Small intestine (tissue), 7 donors: ENCODE results near the gene GRK2. TPM values are rescaled to one million over a fixed set of nuclear protein-coding genes. Genes with fewer than 3 reads are reported as not detected.

ENCODE experiments used
- DNase-seq, 2 donors: peaks; one replicate each; pipeline versions ENCODE4 v3.0.0 to v3.0.0-alpha.2; 2013
- FAIRE-seq: peaks from 2 replicates; lab custom pipeline; 2012; peaks lifted over from hg19 to GRCh38; lab: Jason Lieb, UNC
- H3K27ac ChIP-seq, 3 donors: one replicate each; pipeline ENCODE4 v1.5.1; 2013; ENCODE audit warnings: low read length in 2 of 3, mild to moderate bottlenecking in 2 of 3, control low read depth in 1 of 3, inconsistent platforms in 1 of 3, low read depth in 1 of 3, moderate library complexity in 1 of 3
- H3K27me3 ChIP-seq, 3 donors: one replicate each; pipeline ENCODE4 v1.6.1; 2013; ENCODE audit warnings: low read length in 3 of 3, inconsistent platforms in 1 of 3; ENCODE audit not compliant: control insufficient read depth in 3 of 3, insufficient read depth in 3 of 3
- H3K36me3 ChIP-seq, 3 donors: one replicate each; pipeline ENCODE4 v1.6.1; 2013; ENCODE audit warnings: low read length in 3 of 3, inconsistent platforms in 1 of 3, low read depth in 1 of 3, mild to moderate bottlenecking in 1 of 3, moderate library complexity in 1 of 3; ENCODE audit not compliant: control insufficient read depth in 3 of 3, insufficient read depth in 2 of 3
- H3K4me1 ChIP-seq, 3 donors: one replicate each; pipeline ENCODE4 v1.6.1; 2013; ENCODE audit warnings: low read length in 2 of 3, inconsistent platforms in 1 of 3, low read depth in 1 of 3, mild to moderate bottlenecking in 1 of 3, moderate library complexity in 1 of 3; ENCODE audit not compliant: control insufficient read depth in 3 of 3, insufficient read depth in 2 of 3
- H3K4me3 ChIP-seq, 3 donors: one replicate each; pipeline ENCODE4 v1.5.1; 2013; ENCODE audit warnings: low read length in 3 of 3, control low read depth in 1 of 3, inconsistent platforms in 1 of 3, low read depth in 1 of 3, mild to moderate bottlenecking in 1 of 3, moderate library complexity in 1 of 3
- H3K9me3 ChIP-seq, 2 donors: one replicate each; pipeline ENCODE4 v1.6.1; 2013; ENCODE audit warnings: low read depth in 1 of 2, low read length in 1 of 2; ENCODE audit not compliant: control insufficient read depth in 2 of 2, insufficient read depth in 1 of 2
- WGBS, 3 donors: extraction: QIAGEN DNeasy Blood & Tissue Kit; methylation state at CpG; one replicate each; pipeline ENCODE4 v1.1.7; 2013; 5-methylcytosine and 5-hydroxymethylcytosine counted together
- polyA plus RNA-seq, 4 donors: library from polyadenylated mRNA; stranded (reverse) in 3 of 4; unstranded in 1 of 4; fragments of 200-250 nt in 3 of 4; fragments of 120-200 nt in 1 of 4; gene quantifications; one replicate each; pipeline versions ENCODE4 v1.2.1 to v1.2.3, GENCODE V29; 2013
- donor health status: healthy with polysubstance abuse.
- donor health status: control.
- donor health status: control.
- donor health status: Bipolar disorder and iron deficiency.
- donor health status: healthy.

Gene GRK2
- polyA plus RNA-seq, 4 donors: 78.3 to 153 (median 102) TPM

DNA sequence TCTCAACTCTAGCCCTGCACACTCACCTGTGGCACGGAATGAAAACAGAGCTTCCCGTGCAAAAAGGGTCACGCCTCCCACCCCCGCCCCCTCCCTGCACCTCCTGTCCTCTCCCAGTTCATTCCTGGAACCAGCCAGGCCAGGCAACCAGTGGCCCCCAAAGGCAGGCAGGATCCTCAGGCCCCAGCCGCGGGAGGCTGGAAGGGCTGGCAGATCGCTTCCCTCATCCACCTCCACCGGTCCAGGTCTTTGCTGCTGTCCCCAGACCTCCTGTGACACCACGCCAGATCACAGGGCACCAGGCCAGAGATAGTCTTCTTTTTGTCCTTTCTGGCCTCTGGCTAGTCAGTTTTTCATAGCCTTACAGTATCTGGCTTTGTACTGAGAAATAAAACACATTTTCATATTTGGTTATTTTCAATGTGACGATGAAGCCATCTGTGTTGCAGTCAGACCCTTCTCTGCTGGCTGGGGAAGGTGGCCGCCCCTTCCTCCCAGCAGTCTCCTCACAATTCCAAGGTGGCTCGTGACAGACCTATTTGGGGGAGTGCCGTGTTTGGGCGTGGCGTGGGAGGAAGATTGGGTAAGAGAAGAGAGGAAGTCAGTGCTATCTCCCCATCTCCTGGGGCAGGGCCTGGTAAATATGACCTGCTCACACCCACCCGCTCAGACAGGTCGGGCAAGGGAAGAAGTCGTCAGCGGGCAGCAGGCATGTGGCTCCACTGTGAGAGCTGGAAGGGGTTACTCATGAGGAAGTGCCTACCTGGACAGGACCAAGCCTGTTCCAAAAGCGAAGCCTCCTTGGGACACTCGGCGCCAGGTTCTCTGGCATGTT, 46.1 kb downstream of the GRK2 start:
- WGBS, 3 donors: 33 to 62% (median 53%) methylated on average over 22 of the region's 22 CpGs
- H3K27ac ChIP-seq: peak overlapping the region; percentile 41 to 68 (median 67)
- H3K4me3 ChIP-seq: no peak overlapping the region
- peaks cover 0 to 16% (median 2%) of the 10 kb centered on the region in 3 donors for H3K4me1 ChIP-seq
- DNase-seq (peak; percentile 72 to 81), FAIRE-seq (no peak)
- peaks cover 5 to 51% (median 11%) of the 10 kb centered on the region in 3 donors for H3K36me3 ChIP-seq
- no peaks in the 10 kb centered on the region for H3K9me3 ChIP-seq
- no peaks in the 10 kb centered on the region for H3K27me3 ChIP-seq

DNA sequence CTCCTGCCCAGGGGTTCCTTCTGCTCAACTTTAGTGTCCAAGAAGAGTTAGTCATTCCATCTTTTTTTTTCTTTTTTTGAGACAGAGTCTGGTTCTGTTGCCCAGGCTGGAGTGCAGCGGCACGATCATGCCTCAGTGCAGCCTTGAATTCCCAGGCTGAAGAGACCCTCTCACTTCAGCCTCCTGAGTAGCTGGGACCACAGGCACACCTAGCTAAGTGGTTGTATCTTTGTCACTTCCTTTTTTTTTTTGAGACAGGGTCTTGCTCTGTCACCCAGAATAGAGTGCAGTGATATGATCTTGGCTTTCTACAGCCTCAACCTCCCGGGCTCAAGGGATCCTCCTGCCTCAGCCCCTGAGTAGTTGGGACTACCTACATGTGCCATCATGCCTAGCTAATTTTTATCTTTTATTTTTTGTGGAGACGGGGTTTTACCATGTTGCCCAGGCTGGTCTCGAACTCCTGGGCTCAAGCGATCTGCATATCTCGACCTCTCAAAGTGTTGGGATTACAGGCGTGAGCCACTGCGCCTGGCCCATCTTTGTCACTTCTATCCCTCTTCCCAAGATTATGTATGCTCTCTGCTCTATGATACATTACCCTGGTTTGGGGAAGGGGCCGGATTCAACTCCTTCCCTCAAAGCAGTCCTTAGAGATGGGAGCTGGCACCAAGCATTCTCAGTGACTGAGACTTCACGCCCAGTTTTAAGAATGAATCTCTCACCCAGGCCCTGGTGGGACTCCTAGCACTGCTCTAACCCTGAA, 47.0 kb downstream of the GRK2 start:
- WGBS, 3 donors: 87 to 89% (median 87%) methylated on average over 11 of the region's 11 CpGs
- H3K4me3 ChIP-seq: no peak overlapping the region
- H3K27ac ChIP-seq: peak overlapping the region in 2 of 3 donors; percentile 67 to 68
- H3K27me3 ChIP-seq: no peaks in the 10 kb centered on the region
- peaks cover 3 to 42% (median 5%) of the 10 kb centered on the region in 3 donors for H3K36me3 ChIP-seq
- FAIRE-seq: no peak
- H3K4me1 ChIP-seq: peaks cover 0 to 16% (median 2%) of the 10 kb centered on the region in 3 donors
- no peak for DNase-seq
- no peaks in the 10 kb centered on the region for H3K9me3 ChIP-seq

DNA sequence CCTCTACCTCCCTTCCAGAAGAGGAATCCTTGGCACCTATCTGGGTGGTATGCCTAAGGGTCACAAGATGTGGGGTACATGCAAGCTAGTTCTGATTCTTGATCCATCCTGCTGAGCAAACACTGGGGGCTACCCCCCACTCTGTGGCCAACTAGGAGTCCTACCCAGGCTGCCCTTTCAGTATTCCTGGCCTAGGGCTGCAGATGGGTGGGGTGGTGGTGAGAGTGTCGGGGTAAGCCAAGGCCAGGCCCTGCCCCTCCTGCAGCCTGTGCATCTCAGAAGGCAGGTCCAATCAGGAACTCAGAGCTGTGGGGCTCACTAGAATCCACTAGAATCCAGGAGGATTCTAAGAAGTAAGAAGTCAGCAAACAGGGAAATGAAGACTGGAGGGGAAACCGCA, 47.9 kb downstream of the GRK2 start:
- 84 to 86% (median 86%) methylated on average over 2 of the region's 2 CpGs for WGBS, 3 donors
- peaks cover 0 to 16% (median 2%) of the 10 kb centered on the region in 3 donors for H3K4me1 ChIP-seq
- H3K27ac ChIP-seq: no peak overlapping the region

DNA sequence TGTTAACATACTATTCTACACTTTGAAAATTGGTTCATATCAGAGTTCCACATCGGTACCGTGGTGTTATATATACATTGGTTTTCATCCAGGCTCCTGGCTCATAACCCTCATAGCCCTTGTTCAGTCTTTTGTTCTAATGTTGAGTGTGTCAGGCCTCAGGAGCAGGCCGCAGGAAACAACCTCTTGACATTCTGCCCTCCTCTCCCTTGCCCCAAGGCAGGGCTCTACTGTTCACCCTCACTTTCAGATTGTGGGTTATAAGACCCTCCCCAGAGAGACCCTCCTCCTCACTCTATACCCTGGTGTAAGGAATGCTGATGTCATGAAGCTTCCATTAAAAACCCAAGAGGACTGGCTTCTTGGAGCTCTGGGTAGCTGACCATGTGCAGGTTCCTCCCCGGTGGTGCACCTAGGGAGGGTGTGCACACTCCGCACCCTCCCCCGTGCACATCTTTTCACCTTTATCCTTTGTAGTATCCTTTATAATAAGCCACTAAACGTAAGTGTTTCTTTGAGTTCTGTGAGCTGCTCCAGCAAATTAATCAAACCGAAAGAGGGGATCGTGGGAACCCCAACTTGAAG, 49.1 kb downstream of the GRK2 start:
- peaks cover 0 to 16% (median 2%) of the 10 kb centered on the region in 3 donors for H3K4me1 ChIP-seq
- FAIRE-seq (no peak), DNase-seq (no peak)
- peaks cover 0 to 20% (median 3%) of the 10 kb centered on the region in 3 donors for H3K36me3 ChIP-seq
- H3K9me3 ChIP-seq: no peaks in the 10 kb centered on the region
- WGBS, 3 donors: 78 to 87% (median 82%) methylated on average over 9 of the region's 9 CpGs
- H3K27ac ChIP-seq: no peak overlapping the region
- H3K27me3 ChIP-seq: no peaks in the 10 kb centered on the region
- no peak overlapping the region for H3K4me3 ChIP-seq

More for the DNA sequence above, 47.9 kb downstream of the GRK2 start:
- no peak for FAIRE-seq
- no peaks in the 10 kb centered on the region for H3K27me3 ChIP-seq
- H3K4me3 ChIP-seq: no peak overlapping the region
- DNase-seq: no peak
- H3K36me3 ChIP-seq: peaks cover 3 to 32% (median 5%) of the 10 kb centered on the region in 3 donors
- no peaks in the 10 kb centered on the region for H3K9me3 ChIP-seq

DNA sequence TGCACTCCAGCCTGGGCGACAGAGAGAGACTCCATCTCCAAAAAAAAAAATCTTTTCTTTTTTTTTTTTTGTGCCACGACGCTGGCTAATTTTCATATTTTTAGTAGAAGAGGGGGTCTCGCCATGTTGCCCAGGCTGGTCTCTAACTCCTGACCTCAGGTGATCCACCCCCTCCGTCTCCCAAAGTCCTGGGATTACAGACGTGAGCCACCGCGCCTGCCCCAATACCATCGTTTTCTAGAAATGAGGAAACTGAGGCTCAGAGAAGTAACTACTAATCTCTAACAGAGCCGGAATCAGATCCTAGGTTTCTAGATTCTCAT, 50.6 kb downstream of the GRK2 start:
- Histone ChIP-seq H3K27me3 (no peaks in the 10 kb centered on the region), H3K36me3 (peaks cover 0 to 10% (median 0%) of the 10 kb centered on the region in 3 donors), H3K27ac (peak overlapping the region; percentile 83 to 98 (median 86)), H3K4me3 (peak overlapping the region; percentile 60 to 85 (median 78)), H3K4me1 (peaks cover 0 to 22% (median 2%) of the 10 kb centered on the region in 3 donors), H3K9me3 (no peaks in the 10 kb centered on the region)
- 0 to 1% (median 0%) methylated on average over 10 of the region's 10 CpGs for WGBS, 3 donors
- FAIRE-seq: no peak
- no peak for DNase-seq

DNA sequence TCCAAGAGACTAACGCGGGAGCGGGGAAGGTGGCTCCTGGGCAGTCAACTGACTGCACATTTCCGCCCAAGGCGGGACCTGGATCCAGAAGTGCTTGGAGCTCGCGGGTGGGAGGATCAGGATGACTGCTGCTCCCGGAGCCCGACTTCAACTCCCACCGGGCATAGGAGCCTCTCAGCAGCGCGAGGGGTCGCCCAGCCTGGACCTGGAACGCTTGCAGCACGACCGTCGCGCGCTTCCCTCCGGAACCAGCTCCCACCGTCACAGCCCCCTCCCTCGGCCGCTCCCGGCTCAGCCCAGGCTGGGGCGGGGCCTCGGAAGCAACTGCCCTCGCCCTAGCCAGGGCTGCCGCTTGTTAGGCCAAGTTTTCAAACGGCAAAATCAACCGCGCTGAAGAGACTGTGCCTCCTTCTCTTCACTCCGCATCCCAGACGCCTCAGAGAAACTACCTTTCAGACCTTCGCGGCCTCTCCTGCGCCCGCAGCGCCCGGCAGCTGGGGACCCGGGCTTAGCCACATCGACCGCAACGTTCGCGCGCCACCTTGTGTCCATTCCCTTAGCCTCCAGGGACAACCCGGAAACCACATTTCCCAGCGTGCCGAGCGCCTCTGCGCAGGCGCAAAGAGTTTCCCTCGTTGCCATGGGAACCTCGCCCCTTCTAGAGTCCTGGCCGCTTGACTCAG, 51.1 kb downstream of the GRK2 start:
- Histone ChIP-seq H3K4me1 (peaks cover 0 to 23% (median 2%) of the 10 kb centered on the region in 3 donors), H3K27ac (peak overlapping the region; percentile 83 to 98 (median 86)), H3K27me3 (no peaks in the 10 kb centered on the region), H3K36me3 (peaks cover 0 to 11% (median 0%) of the 10 kb centered on the region in 3 donors), H3K4me3 (peak overlapping the region; percentile 63 to 85 (median 78)), H3K9me3 (no peaks in the 10 kb centered on the region)
- FAIRE-seq: no peak
- DNase-seq: peak; percentile 97 to 99
- whole genome bisulfite sequencing, 3 donors: 0% methylated on average over 44 to 55 of the region's 55 CpGs

DNA sequence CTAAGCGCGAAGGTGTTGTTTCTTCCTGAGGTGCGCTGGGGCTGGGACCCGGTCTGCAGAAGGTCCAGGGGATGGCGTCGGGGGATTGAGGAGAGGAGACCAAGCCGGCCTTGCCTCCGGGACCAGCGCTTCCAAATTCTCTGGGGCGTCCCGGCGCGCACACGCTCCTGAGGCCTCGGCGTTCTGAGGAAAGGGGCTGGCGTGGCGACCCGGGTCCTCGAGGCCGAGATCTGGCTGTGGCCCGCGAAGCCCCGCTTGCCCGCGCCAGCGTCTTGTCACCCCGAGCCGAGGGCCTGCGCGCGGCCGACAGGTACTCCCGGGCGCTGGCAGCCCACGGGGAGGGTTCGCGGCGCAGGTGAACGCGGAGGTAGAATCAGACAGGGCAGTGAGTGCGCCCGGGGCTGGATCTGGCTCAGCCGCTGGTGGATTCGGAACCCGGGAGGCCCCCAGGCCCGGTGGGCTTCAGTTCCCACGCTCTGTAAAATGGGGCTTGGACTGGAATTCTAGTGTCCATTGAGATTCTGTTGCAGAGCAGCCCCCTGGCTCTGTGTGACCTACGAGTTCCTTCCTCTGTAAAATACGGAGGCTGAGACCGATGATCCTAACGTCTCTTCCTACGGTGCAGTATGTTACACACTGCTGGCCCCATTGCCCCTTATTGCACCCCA, 51.7 kb downstream of the GRK2 start:
- Histone ChIP-seq H3K9me3 (no peaks in the 10 kb centered on the region), H3K36me3 (peaks cover 0 to 17% (median 0%) of the 10 kb centered on the region in 3 donors), H3K27me3 (no peaks in the 10 kb centered on the region), H3K27ac (peak overlapping the region in 1 of 3 donors; percentile 98), H3K4me3 (peak overlapping the region; percentile 63 to 85 (median 78)), H3K4me1 (peaks cover 0 to 21% (median under 1%) of the 10 kb centered on the region in 3 donors)
- DNase-seq (peak in 1 of 2 donors; percentile 54), FAIRE-seq (no peak)
- WGBS, 3 donors: 0% methylated on average over 37 to 53 of the region's 53 CpGs
